Panc1 (cell line): Measurements from ENCODE around the gene UPK2.

Experiments
- TCF7L2 ChIP-seq: IDR thresholded peaks from 2 replicates; pipeline ENCODE4 v1.6.1; 2011; ENCODE audit warnings: mild to moderate bottlenecking, low read depth, low read length, inconsistent platforms
- TF ChIP-seq, protein P1 (sequence below): fragments of 450-650 bp; IDR thresholded peaks from 2 replicates; pipeline ENCODE4 v1.5.1; 2017; ENCODE audit warnings: mild to moderate bottlenecking

DNA sequence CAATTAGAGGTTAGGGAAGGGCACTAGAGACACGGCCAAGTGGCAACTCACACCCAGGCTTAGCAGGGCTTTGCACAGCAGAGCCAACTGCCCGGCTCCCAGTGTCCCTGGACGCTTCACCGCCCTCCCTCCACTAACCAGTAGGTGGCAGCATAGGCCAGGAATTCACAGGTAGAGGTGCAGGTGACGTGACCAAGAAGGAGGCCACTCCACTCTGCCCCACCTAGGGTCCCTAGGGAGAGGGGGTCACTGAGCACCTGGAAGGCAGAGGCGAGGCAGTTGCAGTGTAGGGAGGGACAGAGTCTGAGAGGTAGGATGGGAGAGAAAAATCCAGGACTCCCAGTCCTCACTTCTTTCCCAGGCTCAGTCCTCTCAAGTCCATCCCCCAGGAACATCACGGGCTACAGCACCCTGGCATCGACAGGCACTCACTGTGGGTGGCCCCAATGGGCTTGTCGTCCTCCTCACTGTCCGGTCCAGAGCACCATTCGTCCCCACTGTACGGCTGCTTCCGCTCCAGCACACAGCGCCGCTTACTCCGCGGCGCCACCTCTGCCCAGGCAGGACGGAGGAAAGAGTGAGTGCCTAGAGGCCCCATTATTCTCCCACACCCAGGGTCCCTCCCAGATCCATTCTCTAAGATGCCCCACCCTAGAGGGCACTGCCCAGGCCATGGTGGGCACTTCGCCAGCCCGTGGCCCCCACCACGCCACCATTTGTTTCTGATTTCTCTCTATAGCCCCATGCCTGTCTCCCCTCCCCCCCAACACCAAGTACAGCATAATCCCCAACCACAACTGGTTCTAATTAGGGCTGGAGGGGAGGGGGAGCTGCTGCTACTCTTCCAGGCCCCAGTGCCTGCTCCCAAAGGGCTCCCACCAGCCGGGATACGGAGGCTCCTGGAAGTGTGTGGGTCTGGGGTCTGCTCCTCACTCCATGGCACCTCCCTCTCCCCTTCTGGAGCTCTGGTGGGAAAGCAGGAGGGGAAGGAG, 48.8 kb upstream of the UPK2 start:
- TF ChIP-seq, protein P1, sequence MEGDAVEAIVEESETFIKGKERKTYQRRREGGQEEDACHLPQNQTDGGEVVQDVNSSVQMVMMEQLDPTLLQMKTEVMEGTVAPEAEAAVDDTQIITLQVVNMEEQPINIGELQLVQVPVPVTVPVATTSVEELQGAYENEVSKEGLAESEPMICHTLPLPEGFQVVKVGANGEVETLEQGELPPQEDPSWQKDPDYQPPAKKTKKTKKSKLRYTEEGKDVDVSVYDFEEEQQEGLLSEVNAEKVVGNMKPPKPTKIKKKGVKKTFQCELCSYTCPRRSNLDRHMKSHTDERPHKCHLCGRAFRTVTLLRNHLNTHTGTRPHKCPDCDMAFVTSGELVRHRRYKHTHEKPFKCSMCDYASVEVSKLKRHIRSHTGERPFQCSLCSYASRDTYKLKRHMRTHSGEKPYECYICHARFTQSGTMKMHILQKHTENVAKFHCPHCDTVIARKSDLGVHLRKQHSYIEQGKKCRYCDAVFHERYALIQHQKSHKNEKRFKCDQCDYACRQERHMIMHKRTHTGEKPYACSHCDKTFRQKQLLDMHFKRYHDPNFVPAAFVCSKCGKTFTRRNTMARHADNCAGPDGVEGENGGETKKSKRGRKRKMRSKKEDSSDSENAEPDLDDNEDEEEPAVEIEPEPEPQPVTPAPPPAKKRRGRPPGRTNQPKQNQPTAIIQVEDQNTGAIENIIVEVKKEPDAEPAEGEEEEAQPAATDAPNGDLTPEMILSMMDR: peak; percentile 92
- TF ChIP-seq TCF7L2: no peak
